ENCODE measurements around the gene HHATL.

The HHATL gene

DNA sequence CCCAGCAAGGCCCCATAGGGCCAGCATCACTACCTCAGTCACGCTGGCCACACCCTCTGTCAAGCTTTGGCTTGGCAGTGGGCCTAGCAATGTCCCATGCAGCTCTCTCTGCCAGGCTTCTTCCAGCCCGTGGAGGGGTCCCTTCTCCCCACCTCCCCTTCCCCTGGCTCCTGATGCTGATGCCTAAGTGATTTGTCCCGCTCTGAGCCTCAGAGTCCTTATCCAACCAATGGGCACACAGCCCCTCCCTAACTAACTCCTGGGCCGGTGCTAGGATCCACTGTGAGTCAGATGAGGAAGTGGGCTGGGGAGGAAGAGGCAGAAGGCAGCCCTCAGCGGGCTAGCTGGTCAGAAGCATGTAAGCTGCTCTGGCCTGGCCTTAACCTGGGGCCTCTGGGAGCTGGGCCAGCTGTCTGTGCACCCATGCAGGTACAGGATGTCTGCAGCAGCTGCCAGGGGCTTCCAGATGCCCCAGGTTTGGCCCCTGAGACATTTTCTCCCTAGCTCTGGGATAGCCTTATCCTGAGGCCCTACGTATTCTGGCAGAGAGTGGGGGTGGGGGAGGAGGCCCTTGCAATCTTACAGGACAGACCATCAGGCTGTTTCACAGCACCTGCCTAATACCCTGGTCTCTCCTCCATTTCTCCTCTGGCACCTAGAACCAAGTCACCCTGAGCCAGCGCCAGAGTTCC, 49.8 kb downstream of the HHATL start:
- peak overlapping the region; percentile 73 for H3K4me3 ChIP-seq (ENCODE audit: low read length)
- TF ChIP-seq, protein P1, sequence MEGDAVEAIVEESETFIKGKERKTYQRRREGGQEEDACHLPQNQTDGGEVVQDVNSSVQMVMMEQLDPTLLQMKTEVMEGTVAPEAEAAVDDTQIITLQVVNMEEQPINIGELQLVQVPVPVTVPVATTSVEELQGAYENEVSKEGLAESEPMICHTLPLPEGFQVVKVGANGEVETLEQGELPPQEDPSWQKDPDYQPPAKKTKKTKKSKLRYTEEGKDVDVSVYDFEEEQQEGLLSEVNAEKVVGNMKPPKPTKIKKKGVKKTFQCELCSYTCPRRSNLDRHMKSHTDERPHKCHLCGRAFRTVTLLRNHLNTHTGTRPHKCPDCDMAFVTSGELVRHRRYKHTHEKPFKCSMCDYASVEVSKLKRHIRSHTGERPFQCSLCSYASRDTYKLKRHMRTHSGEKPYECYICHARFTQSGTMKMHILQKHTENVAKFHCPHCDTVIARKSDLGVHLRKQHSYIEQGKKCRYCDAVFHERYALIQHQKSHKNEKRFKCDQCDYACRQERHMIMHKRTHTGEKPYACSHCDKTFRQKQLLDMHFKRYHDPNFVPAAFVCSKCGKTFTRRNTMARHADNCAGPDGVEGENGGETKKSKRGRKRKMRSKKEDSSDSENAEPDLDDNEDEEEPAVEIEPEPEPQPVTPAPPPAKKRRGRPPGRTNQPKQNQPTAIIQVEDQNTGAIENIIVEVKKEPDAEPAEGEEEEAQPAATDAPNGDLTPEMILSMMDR (conservative IDR thresholded peaks at IDR 0.05; ENCODE audit: low read depth, low read length), result no peak
- DNase-seq (ENCODE audit: low read depth), result no peak

DNA sequence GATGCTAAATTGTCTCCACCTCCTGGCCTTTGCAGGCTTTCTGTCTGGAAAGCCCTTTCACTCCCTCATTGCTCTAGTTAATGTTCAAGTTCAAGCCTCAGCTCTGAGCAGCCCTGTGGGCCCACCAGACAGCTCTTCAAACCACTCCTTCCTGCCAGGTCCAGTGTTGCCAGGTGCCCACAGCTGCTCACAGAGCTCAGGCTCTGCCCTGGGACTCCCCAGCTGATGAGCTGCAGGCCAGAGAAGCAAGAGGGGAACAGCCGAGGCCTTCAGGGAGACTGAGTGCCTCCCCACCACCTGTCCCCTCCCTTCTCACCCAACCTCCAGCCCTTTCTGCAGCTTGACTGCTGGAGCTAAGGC, 50.4 kb downstream of the HHATL start:
- DNase-seq (ENCODE audit: low read depth), result no peak
- H3K4me3 ChIP-seq (ENCODE audit: low read length), result no peak overlapping the region
- TF ChIP-seq, protein P1 (conservative IDR thresholded peaks at IDR 0.05; ENCODE audit: low read depth, low read length), result no peak

GRCh38 chr3:42651248-42652091, 51.1 kb downstream of the HHATL start:
- TF ChIP-seq, protein P1 (conservative IDR thresholded peaks at IDR 0.05; ENCODE audit: low read depth, low read length), result no peak
- DNase-seq (ENCODE audit: low read depth), result no peak
- H3K4me3 ChIP-seq (ENCODE audit: low read length), result no peak overlapping the region

DNA sequence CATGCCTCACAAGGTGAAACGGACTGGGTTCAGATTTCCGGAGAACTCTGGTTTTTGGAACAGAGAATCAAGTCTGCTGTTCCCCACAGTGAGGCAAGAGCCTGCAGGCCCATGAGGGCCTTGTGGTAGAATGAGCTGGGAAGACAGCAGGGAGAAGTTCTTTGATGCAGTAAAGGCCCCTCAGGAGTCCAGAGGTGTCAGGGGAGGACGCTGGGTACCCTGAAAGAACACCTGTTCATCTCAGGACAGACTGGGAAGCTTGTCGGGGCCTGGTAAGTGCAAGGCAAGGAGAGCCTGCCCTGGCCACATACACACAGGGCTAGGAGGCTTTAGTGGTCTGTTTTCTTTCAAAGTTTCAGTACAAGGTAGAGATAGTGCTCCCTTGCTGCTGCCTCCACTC, 52.8 kb downstream of the HHATL start:
- no peak for DNase-seq (ENCODE audit: low read depth)
- no peak overlapping the region for H3K4me3 ChIP-seq (ENCODE audit: low read length)
- TF ChIP-seq, protein P1 (conservative IDR thresholded peaks at IDR 0.05; ENCODE audit: low read depth, low read length), result no peak

DNA sequence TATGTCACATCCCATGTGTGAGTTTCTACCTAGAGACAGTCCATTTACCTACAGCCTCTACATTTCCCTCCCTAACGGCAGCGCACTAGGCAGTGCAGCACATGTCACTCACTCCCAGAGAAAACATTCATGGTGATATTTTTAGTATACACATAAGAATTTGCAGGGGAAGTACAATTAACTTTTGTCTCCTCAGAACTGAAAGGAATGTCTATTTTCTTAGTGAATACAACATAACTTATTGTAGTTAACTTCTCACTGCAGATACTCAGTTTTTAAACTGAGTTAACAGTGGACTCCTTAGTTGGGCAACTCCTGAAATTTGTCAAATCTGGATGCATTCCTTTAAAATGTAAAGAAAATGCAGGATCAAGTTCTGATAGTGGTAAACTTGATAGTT, 53.6 kb downstream of the HHATL start:
- TF ChIP-seq, protein P1 (conservative IDR thresholded peaks at IDR 0.05; ENCODE audit: low read depth, low read length), result no peak
- no peak for DNase-seq (ENCODE audit: low read depth)
- no peak overlapping the region for H3K4me3 ChIP-seq (ENCODE audit: low read length)

GRCh38 chr3:42647821-42648459, 54.7 kb downstream of the HHATL start:
- no peak overlapping the region for H3K4me3 ChIP-seq (ENCODE audit: low read length)
- DNase-seq (ENCODE audit: low read depth), result no peak
- TF ChIP-seq, protein P1 (conservative IDR thresholded peaks at IDR 0.05; ENCODE audit: low read depth, low read length), result no peak
